Measurements from ENCODE around the gene TRABD2A.
A peak's percentile ranks its signal among the peaks of the same experiment; 100 is the strongest.

Gene TRABD2A

GRCh38 chr2:84904151-84904550, 23.3 kb upstream of the TRABD2A start:
- no peak for DNase-seq

- no peak for DNase-seq
Measured at GRCh38 chr2:84902526-84902925, 21.6 kb upstream of the TRABD2A start.

- DNase-seq, result no peak
Measured at GRCh38 chr2:84901593-84902120, 20.8 kb upstream of the TRABD2A start.

GRCh38 chr2:84900971-84901370, 20.1 kb upstream of the TRABD2A start:
- no peak for DNase-seq

GRCh38 chr2:84899304-84900204, 18.7 kb upstream of the TRABD2A start:
- no peak for DNase-seq

- DNase-seq, result no peak
Measured at GRCh38 chr2:84897773-84898172, 16.9 kb upstream of the TRABD2A start.

- DNase-seq, result no peak
Measured at GRCh38 chr2:84896567-84896966, 15.7 kb upstream of the TRABD2A start.

GRCh38 chr2:84894758-84895520, 14.1 kb upstream of the TRABD2A start:
- DNase-seq, result no peak

GRCh38 chr2:84894131-84894586, 13.3 kb upstream of the TRABD2A start:
- DNase-seq, result no peak

- DNase-seq, result no peak
Measured at GRCh38 chr2:84891355-84892010, 10.6 kb upstream of the TRABD2A start.

- DNase-seq, result no peak
Measured at GRCh38 chr2:84889332-84889731, 8.4 kb upstream of the TRABD2A start.

- DNase-seq, result peak; percentile 39
Measured at GRCh38 chr2:84888401-84889276, 7.8 kb upstream of the TRABD2A start.

- no peak for DNase-seq
Measured at GRCh38 chr2:84886791-84887190, 5.9 kb upstream of the TRABD2A start.

- DNase-seq, result no peak
Measured at GRCh38 chr2:84885111-84885510, 4.2 kb upstream of the TRABD2A start.

GRCh38 chr2:84884449-84884848, 3.6 kb upstream of the TRABD2A start:
- no peak for DNase-seq

- no peak for DNase-seq
Measured at GRCh38 chr2:84882775-84883550, 2.1 kb upstream of the TRABD2A start.

- DNase-seq, result no peak
Measured at GRCh38 chr2:84882414-84882738, 1.5 kb upstream of the TRABD2A start.

- DNase-seq, result peak; percentile 76
Measured at GRCh38 chr2:84881581-84882413, 913 bp upstream of the TRABD2A start.

GRCh38 chr2:84880395-84880644, 564 bp downstream of the TRABD2A start:
- DNase-seq, result no peak

- peak; percentile 15 for DNase-seq
Measured at GRCh38 chr2:84879584-84880394, 1.1 kb downstream of the TRABD2A start.

Measured in effector CD4-positive, alpha-beta T cell (primary cell).